AG04450 (cell line): ENCODE measurements around the gene BPIFB1. TPM values are rescaled to one million over a fixed set of nuclear protein-coding genes. Genes with fewer than 3 reads are reported as not detected.

Experiments
- CTCF ChIA-PET: fragments of 300-600, 350-600 bp; formaldehyde crosslinking; extraction: SDS; loops from one replicate; lab custom pipeline; 2022; ENCODE audit warnings: antibody characterized with exemption, inconsistent platforms; lab: Charles Lee
- POLR2A ChIA-PET: fragments of 350-600 bp; formaldehyde crosslinking; extraction: SDS; loops from one replicate; lab custom pipeline; 2021; ENCODE audit warnings: antibody characterized with exemption, inconsistent platforms; lab: Yijun Ruan, JAX
- DNase-seq: peaks from one replicate; pipeline ENCODE4 v3.0.0-alpha.2; 2011; ENCODE audit warnings: low read depth, low spot score
- H3K27ac ChIP-seq: one replicate; pipeline ENCODE4 v1.5.1; 2012; ENCODE audit warnings: low read depth, low read length, control low read depth
- H3K27me3 ChIP-seq: one replicate; pipeline ENCODE4 v1.6.0; 2012; ENCODE audit warnings: low read length; ENCODE audit not compliant: control insufficient read depth, insufficient read depth
- H3K4me3 ChIP-seq: 2 replicates; pipeline ENCODE4 v1.5.1; 2011; ENCODE audit warnings: mild to moderate bottlenecking, low read depth, low read length, control low read depth
- H3K9me3 ChIP-seq: 2 replicates; pipeline ENCODE4 v1.5.1; 2012; ENCODE audit warnings: low read length; ENCODE audit not compliant: control insufficient read depth, insufficient read depth
- polyA plus RNA-seq: library from polyadenylated mRNA; depleted of rRNA; stranded (reverse); fragments of >200 nt; gene quantifications from 2 replicates; pipeline ENCODE4 v1.2.3, GENCODE V29; 2011
- TF ChIP-seq, protein P1 (sequence below): IDR thresholded peaks from 2 replicates; pipeline ENCODE4 v1.5.1; 2011; ENCODE audit warnings: low read depth, low read length, control low read depth, inconsistent platforms

The BPIFB1 gene
- polyA plus RNA-seq, 1 experiment: not detected

DNA sequence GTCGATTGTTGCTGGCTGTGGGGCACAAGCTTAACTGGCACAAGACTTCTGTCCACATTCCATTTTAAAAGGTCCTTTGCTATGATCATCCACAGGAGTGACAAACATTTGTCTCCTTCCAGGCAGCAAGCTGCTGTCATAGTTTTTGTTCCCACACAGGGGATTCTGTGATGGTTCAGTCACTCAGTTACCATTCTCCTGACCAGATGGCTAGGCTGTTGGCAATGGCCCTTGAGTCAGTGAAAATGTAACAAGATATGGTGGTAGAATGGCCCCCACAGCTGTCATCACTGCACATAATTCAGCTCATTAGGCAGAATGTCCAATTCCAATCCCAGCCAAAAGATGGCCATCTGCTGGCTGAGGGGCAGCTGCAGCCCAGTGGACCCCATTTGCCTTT, 33.6 kb upstream of the BPIFB1 start:
- DNase-seq: no peak
- Histone ChIP-seq H3K9me3 (no peaks in the 10 kb centered on the region), H3K27me3 (no peaks in the 10 kb centered on the region), H3K4me3 (no peak overlapping the region), H3K27ac (no peak overlapping the region)
- ChIA-PET POLR2A (no interaction called here), CTCF (no interaction called here)
- TF ChIP-seq, protein P1, sequence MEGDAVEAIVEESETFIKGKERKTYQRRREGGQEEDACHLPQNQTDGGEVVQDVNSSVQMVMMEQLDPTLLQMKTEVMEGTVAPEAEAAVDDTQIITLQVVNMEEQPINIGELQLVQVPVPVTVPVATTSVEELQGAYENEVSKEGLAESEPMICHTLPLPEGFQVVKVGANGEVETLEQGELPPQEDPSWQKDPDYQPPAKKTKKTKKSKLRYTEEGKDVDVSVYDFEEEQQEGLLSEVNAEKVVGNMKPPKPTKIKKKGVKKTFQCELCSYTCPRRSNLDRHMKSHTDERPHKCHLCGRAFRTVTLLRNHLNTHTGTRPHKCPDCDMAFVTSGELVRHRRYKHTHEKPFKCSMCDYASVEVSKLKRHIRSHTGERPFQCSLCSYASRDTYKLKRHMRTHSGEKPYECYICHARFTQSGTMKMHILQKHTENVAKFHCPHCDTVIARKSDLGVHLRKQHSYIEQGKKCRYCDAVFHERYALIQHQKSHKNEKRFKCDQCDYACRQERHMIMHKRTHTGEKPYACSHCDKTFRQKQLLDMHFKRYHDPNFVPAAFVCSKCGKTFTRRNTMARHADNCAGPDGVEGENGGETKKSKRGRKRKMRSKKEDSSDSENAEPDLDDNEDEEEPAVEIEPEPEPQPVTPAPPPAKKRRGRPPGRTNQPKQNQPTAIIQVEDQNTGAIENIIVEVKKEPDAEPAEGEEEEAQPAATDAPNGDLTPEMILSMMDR: no peak

DNA sequence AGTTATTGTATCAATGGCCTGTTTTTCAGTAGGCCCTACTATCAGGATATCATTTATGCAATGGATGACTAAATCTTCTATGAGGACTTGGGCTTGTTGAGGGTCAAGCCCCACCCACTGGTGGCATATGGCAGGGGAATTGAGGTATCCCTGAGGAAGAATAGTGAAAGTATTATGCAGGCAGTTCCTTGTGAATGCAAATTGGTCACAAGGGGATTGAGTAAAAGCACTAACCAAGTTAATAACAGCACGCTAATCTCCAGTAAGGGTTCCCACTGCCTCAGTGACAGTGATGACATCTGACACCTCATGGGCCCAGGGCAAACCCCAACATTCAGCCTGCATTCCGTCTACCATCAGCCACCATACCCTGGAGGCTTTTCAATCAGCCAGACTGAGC, 32.3 kb upstream of the BPIFB1 start:
- DNase-seq: no peak
- Histone ChIP-seq H3K27me3 (no peaks in the 10 kb centered on the region), H3K27ac (no peak overlapping the region), H3K4me3 (no peak overlapping the region), H3K9me3 (no peaks in the 10 kb centered on the region)
- CTCF ChIA-PET: no interaction called here
- TF ChIP-seq, protein P1: no peak
- POLR2A ChIA-PET: no interaction called here

DNA sequence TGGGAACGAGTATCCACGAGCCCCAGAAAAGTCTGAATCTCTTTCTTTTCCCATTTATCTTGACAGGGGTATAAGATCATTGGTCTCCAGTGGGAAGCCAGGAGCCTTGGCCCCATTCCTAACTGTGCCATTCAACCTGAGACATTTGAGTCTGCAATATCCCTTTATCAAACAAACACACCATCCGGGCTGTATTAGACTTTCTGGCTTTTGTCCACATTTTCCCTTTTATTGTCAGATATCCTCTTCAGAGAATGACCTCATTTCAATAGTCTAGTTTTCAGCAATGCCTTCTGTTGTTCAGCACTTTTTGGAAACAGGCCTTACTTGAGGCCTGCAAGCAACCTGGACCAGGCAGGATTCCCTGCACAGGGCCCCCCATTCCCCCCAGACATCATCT, 31.5 kb upstream of the BPIFB1 start:
- ChIA-PET POLR2A (no interaction called here), CTCF (no interaction called here)
- Histone ChIP-seq H3K9me3 (no peaks in the 10 kb centered on the region), H3K4me3 (no peak overlapping the region), H3K27me3 (no peaks in the 10 kb centered on the region), H3K27ac (no peak overlapping the region)
- no peak for DNase-seq
- TF ChIP-seq, protein P1: no peak

DNA sequence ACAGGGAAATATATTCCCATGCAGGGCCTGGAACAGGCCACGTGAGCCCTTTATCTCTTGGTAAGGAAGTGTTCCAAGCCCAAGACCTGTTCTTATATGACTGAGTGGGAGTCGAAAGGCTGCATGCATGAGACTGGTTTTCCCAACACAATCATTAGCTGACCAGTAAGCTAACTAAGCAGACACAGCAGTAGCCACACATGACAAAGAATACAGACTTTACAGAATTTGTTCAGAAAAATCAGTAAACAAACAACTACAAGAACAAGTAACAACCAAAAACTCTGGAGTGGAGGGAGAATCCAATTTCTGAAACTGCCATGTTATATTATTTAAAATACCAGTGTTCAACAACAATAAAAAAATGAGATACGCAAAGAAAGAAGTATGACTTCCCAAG, 30.6 kb upstream of the BPIFB1 start:
- ChIA-PET POLR2A (no interaction called here), CTCF (no interaction called here)
- Histone ChIP-seq H3K9me3 (no peaks in the 10 kb centered on the region), H3K4me3 (no peak overlapping the region), H3K27me3 (no peaks in the 10 kb centered on the region), H3K27ac (no peak overlapping the region)
- TF ChIP-seq, protein P1: no peak
- no peak for DNase-seq

DNA sequence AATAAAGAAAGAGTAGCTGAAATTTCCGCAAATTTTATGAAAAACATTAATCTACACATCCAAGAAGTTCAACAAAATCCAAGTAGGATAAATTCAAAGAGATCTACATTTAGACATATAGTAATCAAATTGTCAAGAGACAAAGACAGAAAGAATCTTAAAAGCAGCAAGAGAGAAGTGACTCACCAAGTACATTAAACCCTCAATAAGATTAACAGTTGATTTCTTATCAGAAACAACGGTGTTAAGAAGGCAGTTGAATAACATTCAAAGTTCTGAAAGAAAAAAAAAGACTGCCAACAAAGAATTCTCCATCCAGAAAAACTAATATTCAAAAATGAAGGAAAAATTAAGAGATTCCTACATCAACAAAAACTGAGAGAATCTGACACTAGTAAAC, 28.0 kb upstream of the BPIFB1 start:
- H3K4me3 ChIP-seq: no peak overlapping the region
- DNase-seq: no peak
- TF ChIP-seq, protein P1: no peak
- ChIA-PET CTCF (no interaction called here), POLR2A (no interaction called here)
- H3K27me3 ChIP-seq: no peaks in the 10 kb centered on the region
- H3K27ac ChIP-seq: no peak overlapping the region
- H3K9me3 ChIP-seq: no peaks in the 10 kb centered on the region
